ENCODE data around the gene KNG1.

The KNG1 gene

DNA sequence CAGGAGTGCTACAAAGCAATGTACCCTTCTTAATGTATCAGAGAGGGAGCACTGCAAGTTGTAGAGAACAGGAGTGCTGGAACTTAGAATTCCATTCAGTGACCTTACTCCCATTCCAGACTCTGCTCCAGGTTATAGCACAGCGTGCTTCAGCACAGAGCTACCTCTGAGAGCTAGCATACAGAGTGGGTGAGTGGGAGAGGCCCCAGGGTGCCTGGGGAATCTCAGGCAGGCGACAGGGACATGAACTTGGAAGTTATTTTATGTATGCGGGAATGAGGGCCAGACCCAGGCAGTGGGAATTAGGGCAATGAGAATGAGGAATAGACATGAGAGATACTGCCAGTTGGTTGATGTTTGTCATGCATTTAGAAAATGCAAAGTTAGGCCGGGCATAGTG is 3.7 kb upstream of the KNG1 start:
- DNase-seq: no peak

DNA sequence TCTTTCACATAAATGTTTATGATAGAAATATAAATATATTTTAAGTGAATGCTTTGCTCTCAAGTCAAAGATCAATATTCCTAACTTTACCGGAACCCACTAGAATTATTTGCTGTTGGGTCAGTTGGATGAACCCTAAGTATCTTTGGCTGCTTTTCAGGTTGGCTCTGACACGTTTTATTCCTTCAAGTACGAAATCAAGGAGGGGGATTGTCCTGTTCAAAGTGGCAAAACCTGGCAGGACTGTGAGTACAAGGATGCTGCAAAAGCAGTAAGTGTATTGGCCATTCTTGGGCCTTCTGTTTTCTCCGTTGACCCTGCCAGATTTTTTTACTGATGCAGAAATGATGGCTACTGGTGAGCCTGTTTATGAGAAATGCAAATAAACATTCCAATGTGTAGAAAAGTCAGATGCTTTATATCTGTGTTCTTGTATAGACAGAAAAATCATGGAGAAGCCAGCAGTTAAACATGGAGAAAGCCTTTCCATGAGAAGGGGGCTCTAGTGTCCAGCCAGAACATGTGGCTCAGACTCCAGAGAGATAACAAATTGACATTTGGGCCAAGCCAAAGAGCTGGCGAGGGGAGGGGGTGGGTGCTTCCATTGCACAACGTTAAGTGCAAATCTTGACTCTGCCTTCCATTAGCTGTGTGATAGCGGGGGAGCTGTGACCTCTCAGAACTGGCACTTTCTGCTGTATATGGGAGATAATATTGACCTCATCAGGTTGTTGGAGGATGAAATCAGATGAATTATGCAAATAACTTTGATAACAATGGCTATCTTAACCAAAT is 3.0 kb downstream of the KNG1 start:
- no peak for DNase-seq

GRCh38 chr3:186722457-186722856 is 5.3 kb downstream of the KNG1 start:
- DNase-seq: no peak

- DNase-seq: no peak
Measured at GRCh38 chr3:186724911-186725310, 7.8 kb downstream of the KNG1 start.

DNA sequence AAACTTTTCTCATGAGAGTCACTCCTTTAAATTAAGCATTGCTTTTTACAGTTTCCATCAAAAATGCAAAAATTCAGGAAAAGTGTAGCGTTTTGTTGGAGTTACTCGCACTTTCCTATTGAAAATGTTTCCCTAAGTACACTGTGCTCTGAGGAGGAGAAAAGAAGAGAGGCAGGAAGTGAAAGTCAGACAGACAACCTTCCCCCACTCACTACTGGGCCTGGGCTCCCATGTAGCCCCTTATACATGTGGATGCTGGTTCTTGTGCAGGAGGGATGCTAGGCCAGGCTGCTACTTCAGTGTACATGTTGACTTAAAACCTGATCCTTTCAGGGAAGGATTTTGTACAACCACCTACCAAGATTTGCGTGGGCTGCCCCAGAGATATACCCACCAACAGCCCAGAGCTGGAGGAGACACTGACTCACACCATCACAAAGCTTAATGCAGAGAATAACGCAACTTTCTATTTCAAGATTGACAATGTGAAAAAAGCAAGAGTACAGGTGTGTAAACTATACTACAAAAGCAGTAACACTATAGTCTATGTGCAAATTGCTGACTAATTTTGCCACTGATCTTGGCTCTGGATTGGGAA is 15.1 kb downstream of the KNG1 start:
- DNase-seq: no peak

- DNase-seq: no peak
Measured at GRCh38 chr3:186742618-186743380, 25.6 kb downstream of the KNG1 start.

- no peak for DNase-seq
Measured at GRCh38 chr3:186743666-186744065, 26.5 kb downstream of the KNG1 start.

DNA sequence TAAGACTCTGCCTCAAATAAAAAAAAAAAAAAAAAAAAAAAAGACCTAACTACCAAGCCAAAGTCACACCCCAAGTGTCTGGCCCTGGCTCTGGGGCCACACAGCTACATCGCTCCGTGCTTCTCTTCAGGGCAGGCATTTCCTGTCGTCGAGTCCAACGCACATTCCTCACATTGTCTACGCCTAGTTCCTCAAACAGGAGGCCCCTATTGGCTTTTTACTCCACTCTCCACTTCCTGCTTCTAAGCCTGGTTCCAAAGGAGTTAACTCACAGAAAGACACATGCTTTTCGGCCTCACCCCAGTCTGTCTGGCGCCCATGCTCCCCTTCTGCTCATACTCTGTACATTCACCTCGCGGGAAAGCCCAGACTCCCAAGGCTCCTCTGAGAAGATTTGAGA is 28.8 kb downstream of the KNG1 start:
- no peak for DNase-seq

- no peak for DNase-seq
Measured at GRCh38 chr3:186750316-186750715, 33.2 kb downstream of the KNG1 start.

DNA sequence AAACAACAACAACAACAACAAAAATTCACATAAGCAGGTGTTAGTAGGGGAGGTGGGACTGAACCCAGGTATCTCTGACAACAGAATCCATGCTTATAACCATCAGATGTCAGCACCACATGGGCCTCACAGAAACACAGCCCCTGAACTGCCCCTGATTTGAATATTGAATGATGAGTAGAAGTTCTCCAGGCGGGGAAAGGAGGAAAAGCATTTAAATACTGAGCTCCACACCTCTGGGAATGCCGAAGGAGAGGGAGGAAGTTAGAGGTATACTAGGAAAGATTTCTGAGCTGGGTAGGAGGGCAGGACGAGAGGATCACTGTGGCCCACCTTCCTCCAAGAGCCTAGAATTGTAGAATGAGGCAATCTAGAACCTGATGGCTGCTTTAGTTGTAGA is 34.3 kb downstream of the KNG1 start:
- no peak for DNase-seq

DNA sequence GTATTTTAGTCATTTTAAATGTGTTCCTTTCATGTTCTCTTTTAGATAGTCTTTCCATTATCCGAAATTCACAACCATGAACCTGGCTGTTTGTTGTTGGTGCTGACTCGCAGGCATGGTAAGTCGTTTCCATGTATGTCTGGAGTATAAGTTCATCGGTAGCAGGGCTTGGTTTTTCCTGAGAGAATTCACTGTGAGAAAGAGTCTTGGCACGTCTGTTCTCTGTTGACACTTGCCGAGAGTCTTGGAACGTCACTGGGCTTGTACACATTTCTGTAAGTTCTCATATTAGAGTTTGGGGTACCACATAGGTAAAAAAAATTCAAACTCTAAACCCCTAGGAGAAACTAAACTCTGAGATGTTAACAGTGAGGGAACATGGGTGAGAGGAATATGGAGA is 36.8 kb downstream of the KNG1 start:
- DNase-seq: no peak

GRCh38 chr3:186754871-186755270 is 37.7 kb downstream of the KNG1 start:
- no peak for DNase-seq

DNA sequence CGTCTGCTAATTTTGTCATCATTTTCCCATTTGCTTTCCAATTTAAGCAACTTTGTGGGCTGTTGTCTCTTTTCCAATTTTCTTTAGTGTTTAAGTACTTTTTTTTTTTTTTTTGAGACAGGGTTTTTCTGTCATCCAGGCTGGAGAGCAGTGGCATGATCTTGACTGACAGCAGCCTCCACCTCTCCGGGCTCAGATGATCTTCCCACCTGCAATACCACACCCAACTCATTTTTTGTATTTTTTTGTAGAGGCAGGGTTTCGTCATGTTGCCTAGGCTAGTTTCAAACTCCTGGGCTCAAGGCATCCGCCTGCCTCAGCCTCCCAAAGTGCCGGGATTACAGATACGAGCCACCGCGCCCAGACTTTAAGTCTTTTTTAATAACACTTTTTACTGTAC is 40.1 kb downstream of the KNG1 start:
- no peak for DNase-seq

DNA sequence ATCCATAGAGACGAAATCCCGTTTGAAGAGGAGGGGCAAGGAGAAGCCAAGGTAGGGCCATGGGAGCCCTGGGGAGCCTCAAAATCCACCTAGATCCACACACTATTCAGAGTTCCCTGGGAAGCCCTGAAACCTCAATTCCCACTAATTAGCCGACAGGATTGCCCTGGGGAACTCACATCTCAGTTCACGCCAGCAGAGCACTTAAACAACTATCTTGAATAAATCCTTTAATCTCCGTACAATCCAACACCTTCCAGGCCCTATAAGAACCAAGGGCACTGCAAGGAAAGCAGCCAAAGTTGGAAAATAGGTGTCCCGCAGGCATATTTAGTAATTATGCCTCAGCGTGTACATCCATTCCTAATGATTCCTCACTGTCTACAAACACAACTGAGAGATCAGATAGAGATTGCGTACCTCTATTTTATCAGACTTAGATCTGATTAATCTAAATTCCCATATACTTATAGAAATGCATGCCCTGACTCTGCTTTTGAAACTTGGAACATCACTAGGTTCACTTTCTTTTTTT is 40.6 kb downstream of the KNG1 start:
- no peak for DNase-seq

DNA sequence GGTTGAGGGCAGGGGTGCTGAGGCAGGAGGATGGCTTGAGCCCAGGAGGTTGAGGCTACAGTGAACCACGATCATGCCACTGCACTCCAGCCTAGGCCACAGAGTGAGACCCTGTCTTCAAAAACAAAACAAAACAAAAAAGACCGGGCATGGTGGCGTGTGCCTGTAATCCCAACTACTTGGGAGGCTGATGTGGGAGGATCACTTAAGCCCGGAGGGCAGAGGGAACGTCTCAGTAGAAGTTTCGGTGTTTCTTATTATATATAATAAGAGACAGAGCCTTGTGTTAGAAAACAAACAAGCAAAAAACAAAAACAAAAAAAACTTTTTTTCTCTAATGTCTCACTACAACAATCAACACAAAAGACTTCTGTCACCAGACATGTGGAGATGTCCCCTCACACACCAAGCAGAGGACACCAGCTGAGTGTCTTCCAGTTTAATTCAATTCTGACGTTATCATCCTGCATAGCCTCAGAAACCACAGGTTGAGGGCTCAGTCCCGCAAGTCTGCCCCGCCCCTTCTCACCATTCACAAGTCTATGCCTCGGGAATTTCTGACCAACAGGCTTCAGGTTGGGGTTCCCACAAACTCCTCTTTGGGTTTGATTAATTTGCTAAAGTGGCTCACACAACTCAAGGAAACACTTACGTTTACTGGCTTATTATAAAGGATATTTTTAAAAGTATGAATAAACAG is 42.2 kb downstream of the KNG1 start:
- DNase-seq: no peak

DNA sequence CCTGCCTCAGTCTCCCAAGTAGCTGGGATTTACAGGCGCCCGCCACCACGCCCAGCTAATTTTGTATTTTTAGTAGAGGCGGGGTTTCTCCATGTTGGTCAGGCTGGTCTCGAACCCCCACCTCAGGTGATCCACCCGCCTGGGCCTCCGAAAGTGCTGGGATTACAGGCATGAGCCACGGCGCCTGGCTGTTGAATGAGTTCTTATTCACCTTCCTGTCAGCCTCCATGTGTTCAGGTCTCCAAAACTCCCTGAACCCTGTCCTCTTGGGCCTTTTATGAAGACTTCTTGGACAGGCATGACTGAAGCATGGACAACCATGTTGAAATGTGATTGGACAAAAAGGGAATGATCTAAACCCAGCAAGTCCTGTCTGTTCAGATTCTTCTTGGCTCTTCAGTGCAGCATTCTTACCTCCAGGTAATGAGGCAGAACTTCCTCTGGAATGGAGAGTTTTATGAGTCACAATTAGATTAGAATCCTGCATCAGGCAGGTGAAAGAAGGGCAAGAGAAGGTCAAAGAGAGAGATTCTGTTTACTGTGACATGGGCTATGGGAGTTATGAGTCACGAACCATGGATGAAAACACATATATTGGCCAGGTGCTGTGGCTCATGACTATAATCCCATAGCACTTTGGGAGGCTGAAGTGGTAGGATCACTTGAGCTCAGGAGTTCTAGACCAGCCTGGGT is 43.1 kb downstream of the KNG1 start:
- DNase-seq: no peak

DNA sequence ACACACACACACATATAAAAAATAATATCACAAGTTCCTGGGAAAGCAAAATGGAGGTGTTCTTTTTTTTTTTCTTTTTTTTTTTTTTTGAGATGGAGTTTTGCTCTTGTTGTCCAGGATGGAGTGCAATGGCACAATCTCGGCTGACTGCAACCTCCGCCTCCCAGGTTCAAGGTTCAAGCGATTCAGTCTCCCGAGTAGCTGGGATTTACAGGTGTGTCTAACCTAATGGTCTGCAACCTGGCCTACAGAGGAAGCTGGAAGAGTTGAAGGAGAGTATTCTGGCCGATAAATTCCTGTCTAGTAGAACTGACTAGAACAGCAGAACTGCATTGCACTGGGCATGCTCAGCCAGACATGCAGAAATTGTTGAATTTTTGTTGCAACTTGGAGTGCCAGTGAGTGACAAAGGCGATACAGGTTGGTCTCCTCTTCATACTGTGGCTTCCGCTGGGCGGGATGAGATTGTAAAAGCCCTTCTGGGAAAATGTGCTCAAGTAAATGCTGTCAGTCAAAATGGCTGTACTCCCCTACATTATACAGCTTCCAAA is 43.8 kb downstream of the KNG1 start:
- DNase-seq: no peak

GRCh38 chr3:186772281-186772694 is 55.1 kb downstream of the KNG1 start:
- no peak for DNase-seq

DNA sequence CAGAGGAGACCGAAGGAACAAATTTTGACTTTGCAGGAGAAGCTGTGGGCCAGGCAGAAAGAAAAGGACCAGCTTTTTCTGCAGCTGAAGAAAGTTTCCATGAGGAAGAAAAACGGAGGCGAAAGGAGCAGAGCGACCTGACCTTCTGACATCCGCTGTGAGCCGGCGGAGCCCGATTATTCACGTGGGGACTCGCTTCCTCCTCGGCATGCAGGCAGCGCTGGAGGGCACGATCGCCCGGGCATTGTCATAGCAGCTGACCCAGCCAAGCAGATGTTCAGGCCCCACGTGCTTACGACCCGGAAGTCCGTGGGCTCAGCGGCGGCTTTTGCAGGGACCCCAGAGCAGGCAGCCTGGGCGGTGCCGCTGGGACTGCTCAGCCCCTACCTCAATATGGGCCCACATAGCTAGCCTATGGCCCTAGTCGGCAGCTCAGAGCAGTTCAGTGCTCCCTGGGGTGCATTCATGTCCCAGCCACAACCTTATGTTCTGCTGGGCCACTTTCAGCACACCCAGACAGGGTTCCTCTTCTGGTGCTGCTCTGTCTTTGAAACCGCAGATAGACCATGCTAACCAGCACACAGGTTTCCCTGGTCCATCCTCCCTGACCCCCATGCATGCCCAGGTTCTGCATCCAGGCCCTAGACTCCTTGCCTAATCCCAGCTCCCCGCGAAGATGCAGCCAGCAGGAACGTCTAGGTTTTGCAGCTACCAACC is 55.7 kb downstream of the KNG1 start:
- no peak for DNase-seq

DNA sequence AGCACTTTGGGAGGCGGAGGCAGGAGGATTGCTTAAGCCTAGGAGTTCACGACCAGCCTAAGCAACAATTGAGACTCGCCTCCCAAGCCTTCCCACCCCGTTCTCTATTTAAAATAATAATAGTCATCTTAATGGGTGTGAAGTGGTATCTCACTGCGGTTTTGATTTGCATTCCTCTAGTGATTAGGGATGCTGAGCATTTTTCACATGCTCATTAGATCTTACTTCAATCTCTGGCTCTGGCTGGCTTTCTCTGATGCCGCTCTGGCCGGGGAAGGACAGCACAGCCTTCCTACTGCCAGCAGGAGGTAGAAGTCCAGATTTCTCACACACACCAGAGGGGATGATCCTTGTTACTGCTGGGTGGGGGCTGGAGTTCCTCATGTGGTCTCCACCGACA is 58.8 kb downstream of the KNG1 start:
- DNase-seq: no peak

DNA sequence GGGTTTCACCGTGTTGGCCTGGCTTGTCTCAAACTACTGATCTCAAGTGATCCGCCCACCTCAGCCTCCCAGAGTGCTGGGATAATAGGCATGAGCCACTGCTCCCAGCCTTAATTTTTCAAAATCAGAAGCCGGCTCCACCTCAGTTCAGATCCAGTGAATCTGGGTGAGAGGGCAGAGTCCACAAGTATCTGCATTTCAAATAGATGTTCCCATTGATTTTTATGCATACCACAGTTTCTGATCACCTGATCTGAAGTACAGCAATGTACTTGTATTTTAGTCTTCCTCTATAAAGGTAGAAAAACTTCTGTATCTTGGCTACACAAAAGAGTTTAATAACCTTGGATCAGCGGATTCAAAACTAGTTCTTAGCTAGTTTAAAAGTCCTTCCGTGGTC is 62.0 kb downstream of the KNG1 start:
- DNase-seq: no peak

Data from NCI-H1436 treated with DMSO at 0.1 percent for 48 hours (cell line).